HEK293 (cell line): ENCODE data around the gene NMT2.

Experiments used
- BCL11B ChIP-seq: fragments of 450-650 bp; formaldehyde crosslinking; IDR thresholded peaks from 2 replicates; pipeline ENCODE4 v1.5.1; 2016; ENCODE audit warnings: low read depth, missing biosample characterization, missing genetic modification characterization
- ELK4 ChIP-seq: IDR thresholded peaks from 2 replicates; pipeline ENCODE4 v1.6.1; 2011; ENCODE audit warnings: mild to moderate bottlenecking, low read depth, low read length, borderline replicate concordance
- GLIS2 ChIP-seq: fragments of 450-650 bp; formaldehyde crosslinking; IDR thresholded peaks from 2 replicates; pipeline ENCODE4 v1.5.1; 2016; ENCODE audit warnings: missing biosample characterization, missing genetic modification characterization
- KLF8 ChIP-seq: fragments of 450-650 bp; formaldehyde crosslinking; IDR thresholded peaks from 2 replicates; pipeline ENCODE4 v1.5.1; 2016; ENCODE audit warnings: missing biosample characterization, missing genetic modification characterization
- KLF9 ChIP-seq: fragments of 450-650 bp; formaldehyde crosslinking; IDR thresholded peaks from 2 replicates; pipeline ENCODE4 v1.5.1; 2016; ENCODE audit warnings: missing biosample characterization, missing genetic modification characterization, low read depth
- OSR2 ChIP-seq: fragments of 450-650 bp; formaldehyde crosslinking; IDR thresholded peaks from 2 replicates; pipeline ENCODE4 v1.5.1; 2016; ENCODE audit warnings: missing biosample characterization, missing genetic modification characterization
- PRDM1 ChIP-seq: fragments of 450-650 bp; formaldehyde crosslinking; IDR thresholded peaks from 2 replicates; pipeline ENCODE4; 2016; ENCODE audit warnings: missing biosample characterization, missing genetic modification characterization
- PRDM10 ChIP-seq: fragments of 450-650 bp; formaldehyde crosslinking; IDR thresholded peaks from 2 replicates; pipeline ENCODE4 v1.5.1; 2016; ENCODE audit warnings: missing biosample characterization, missing genetic modification characterization
- PRDM4 ChIP-seq: fragments of 450-650 bp; formaldehyde crosslinking; IDR thresholded peaks from 2 replicates; pipeline ENCODE4 v1.5.1; 2017; ENCODE audit warnings: missing biosample characterization, missing genetic modification characterization
- SCRT2 ChIP-seq: fragments of 450-650 bp; formaldehyde crosslinking; IDR thresholded peaks from 2 replicates; pipeline ENCODE4 v1.5.1; 2016; ENCODE audit warnings: missing biosample characterization, missing genetic modification characterization
- ZBTB20 ChIP-seq: fragments of 450-650 bp; formaldehyde crosslinking; IDR thresholded peaks from 2 replicates; pipeline ENCODE4 v1.5.1; 2016; ENCODE audit warnings: missing biosample characterization, missing genetic modification characterization
- ZBTB7A ChIP-seq: fragments of 450-650 bp; formaldehyde crosslinking; IDR thresholded peaks from 2 replicates; pipeline ENCODE4 v1.5.1; 2016; ENCODE audit warnings: low read depth, missing biosample characterization, missing genetic modification characterization
- ZFHX2 ChIP-seq: fragments of 450-650 bp; formaldehyde crosslinking; conservative IDR thresholded peaks from 2 replicates; pipeline ENCODE4 v1.5.1; 2016; ENCODE audit warnings: missing biosample characterization, missing genetic modification characterization
- ZIC2 ChIP-seq: fragments of 450-650 bp; formaldehyde crosslinking; IDR thresholded peaks from 2 replicates; pipeline ENCODE4 v1.5.1; 2016; ENCODE audit warnings: missing biosample characterization, missing genetic modification characterization
- ZNF121 ChIP-seq: fragments of 450-650 bp; formaldehyde crosslinking; IDR thresholded peaks from 2 replicates; pipeline ENCODE4 v1.5.1; 2016; ENCODE audit warnings: missing biosample characterization, missing genetic modification characterization
- ZNF132 ChIP-seq: fragments of 450-650 bp; formaldehyde crosslinking; IDR thresholded peaks from 2 replicates; pipeline ENCODE4 v1.5.1; 2017; ENCODE audit warnings: missing biosample characterization, missing genetic modification characterization, borderline replicate concordance
- ZNF174 ChIP-seq: fragments of 450-650 bp; formaldehyde crosslinking; IDR thresholded peaks from 2 replicates; pipeline ENCODE4 v1.5.0; 2017; ENCODE audit warnings: missing biosample characterization, mild to moderate bottlenecking, missing genetic modification characterization
- ZNF24 ChIP-seq: fragments of 450-650 bp; formaldehyde crosslinking; IDR thresholded peaks from 2 replicates; pipeline ENCODE4 v1.5.1; 2016; ENCODE audit warnings: missing biosample characterization, missing genetic modification characterization
- ZNF274 ChIP-seq, 2 experiments: fragments of 200-500 bp in 1 of 2; fragments of 450-650 bp in 1 of 2; sonication (Bioruptor generic) in 1 of 2; formaldehyde crosslinking in 1 of 2; IDR thresholded peaks; 2 replicates each; pipeline versions ENCODE4 v1.5.1 to v1.6.1; 2014 to 2016; ENCODE audit warnings: borderline replicate concordance in 1 of 2, inconsistent platforms in 1 of 2, low read length in 1 of 2, missing biosample characterization in 1 of 2, missing genetic modification characterization in 1 of 2
- ZNF302 ChIP-seq: fragments of 450-650 bp; formaldehyde crosslinking; IDR thresholded peaks from 2 replicates; pipeline ENCODE4 v1.5.1; 2016; ENCODE audit warnings: missing biosample characterization, missing genetic modification characterization, low read depth
- ZNF324 ChIP-seq: fragments of 450-650 bp; formaldehyde crosslinking; IDR thresholded peaks from 2 replicates; pipeline ENCODE4 v1.5.1; 2016; ENCODE audit warnings: missing biosample characterization, missing genetic modification characterization
- ZNF366 ChIP-seq: fragments of 450-650 bp; formaldehyde crosslinking; conservative IDR thresholded peaks from 2 replicates; pipeline ENCODE4 v1.5.1; 2016; ENCODE audit warnings: missing biosample characterization, missing genetic modification characterization
- ZNF416 ChIP-seq: fragments of 450-650 bp; formaldehyde crosslinking; IDR thresholded peaks from 2 replicates; pipeline ENCODE4 v1.5.1; 2016; ENCODE audit warnings: missing biosample characterization, missing genetic modification characterization
- ZNF426 ChIP-seq: fragments of 450-650 bp; formaldehyde crosslinking; IDR thresholded peaks from 2 replicates; pipeline ENCODE4 v1.5.1; 2017; ENCODE audit warnings: missing biosample characterization, missing genetic modification characterization, mild to moderate bottlenecking, inconsistent platforms, moderate library complexity
- ZNF521 ChIP-seq: fragments of 450-650 bp; formaldehyde crosslinking; IDR thresholded peaks from 2 replicates; pipeline ENCODE4 v1.5.1; 2017; ENCODE audit warnings: missing biosample characterization, mild to moderate bottlenecking, missing genetic modification characterization
- ZNF629 ChIP-seq: fragments of 450-650 bp; formaldehyde crosslinking; IDR thresholded peaks from 2 replicates; pipeline ENCODE4 v1.5.1; 2017; ENCODE audit warnings: missing biosample characterization, missing genetic modification characterization
- ZNF645 ChIP-seq: fragments of 450-650 bp; formaldehyde crosslinking; IDR thresholded peaks from 2 replicates; pipeline ENCODE4; 2016; ENCODE audit warnings: missing biosample characterization, missing genetic modification characterization
- ZNF701 ChIP-seq: fragments of 450-650 bp; formaldehyde crosslinking; IDR thresholded peaks from 2 replicates; pipeline ENCODE4 v1.5.1; 2016; ENCODE audit warnings: missing biosample characterization, missing genetic modification characterization
- ZNF704 ChIP-seq: fragments of 450-650 bp; formaldehyde crosslinking; IDR thresholded peaks from 2 replicates; pipeline ENCODE4 v1.5.1; 2016; ENCODE audit warnings: missing biosample characterization, missing genetic modification characterization
- ZSCAN30 ChIP-seq: fragments of 450-650 bp; IDR thresholded peaks from 2 replicates; pipeline ENCODE4 v1.5.1; 2018; ENCODE audit warnings: missing biosample characterization, mild to moderate bottlenecking, missing genetic modification characterization, moderate library complexity

NMT2 gene

GRCh38 chr10:15088428-15089261 lies 79.8 kb downstream of the NMT2 start, which contains the start of gene ACBD7 (continued):
- TF ChIP-seq ZFHX2 (tag by site-specific recombination) (peak; percentile 86), ZSCAN30 (tag by site-specific recombination) (peak; percentile 52; the same call in 1 of the 2 replicates), ZNF366 (tag by site-specific recombination) (peak; percentile 77), PRDM10 (peak; percentile 66; the same call in 1 of the 2 replicates), PRDM1 (tag by site-specific recombination) (peak; percentile 91), ZNF426 (tag by site-specific recombination) (no peak), ELK4 (no peak), PRDM4 (tag by site-specific recombination) (peak; percentile 37; the same call in 1 of the 2 replicates), ZNF302 (tag by site-specific recombination) (no peak), ZBTB7A (peak; percentile 88), ZBTB20 (tag by site-specific recombination) (peak; percentile 87), ZNF174 (tag by site-specific recombination) (no peak), KLF8 (tag by site-specific recombination) (peak; percentile 68; the same call in 1 of the 2 replicates), SCRT2 (tag by site-specific recombination) (peak; percentile 80), ZNF324 (tag by site-specific recombination) (0 out of 2 replicates have a peak, but pooled peaks have one; percentile 56), ZNF121 (no peak), ZNF629 (tag by site-specific recombination) (peak; percentile 38; the same call in 1 of the 2 replicates), GLIS2 (tag by site-specific recombination) (peak; percentile 96), ZNF132 (tag by site-specific recombination) (no peak), OSR2 (tag by site-specific recombination) (peak; percentile 24; the same call in 1 of the 2 replicates), ZNF704 (tag by site-specific recombination) (no peak), ZIC2 (tag by site-specific recombination) (peak; percentile 86), KLF9 (peak; percentile 98), ZNF24 (tag by site-specific recombination) (peak; percentile 70; the same call in 1 of the 2 replicates), ZNF416 (tag by site-specific recombination) (no peak), ZNF701 (tag by site-specific recombination) (no peak), BCL11B (tag by site-specific recombination) (peak; percentile 41; the same call in 1 of the 2 replicates), ZNF521 (tag by site-specific recombination) (no peak), ZNF645 (no peak), ZNF274 (IDR thresholded peaks at IDR 0.05; ENCODE audit: low read length) (no peak), ZNF274 (tag by site-specific recombination; IDR thresholded peaks at IDR 0.05; ENCODE audit: borderline replicate concordance) (no peak)
